Thyroid gland (tissue), 4 donors: ENCODE results near the gene CBFA2T3.

Experiments used
- CTCF ChIP-seq, 6 experiments: fragments of 200-600 bp in 3 of 6; fragments of 450-650 bp in 3 of 6; sonication (generic) in 3 of 6; IDR thresholded peaks; one replicate each; pipeline ENCODE4 v1.5.1; 2016 to 2019; ENCODE audit warnings: antibody characterized with exemption in 6 of 6, mild to moderate bottlenecking in 2 of 6, inconsistent platforms in 1 of 6, moderate library complexity in 1 of 6
- POLR2A ChIP-seq, 2 donors: fragments of 450-650 bp; IDR thresholded peaks; one replicate each; pipeline ENCODE4 v1.6.1; 2017; ENCODE audit warnings: antibody characterized with exemption in 2 of 2, mild to moderate bottlenecking in 2 of 2, moderate library complexity in 1 of 2

GRCh38 chr16:88995746-88996535, 18.9 kb upstream of the CBFA2T3 start:
- TF ChIP-seq POLR2A (IDR thresholded peaks at IDR 0.05) (no peak), CTCF (IDR thresholded peaks at IDR 0.05) (no peak)
